Endothelial cell of umbilical vein (primary cell): ENCODE measurements around the gene DBF4. TPM values are rescaled to one million over a fixed set of nuclear protein-coding genes. Genes with fewer than 3 reads are reported as not detected.
"Not testable (repeated sequence)": the region's sequence is repeated elsewhere in the genome, so short reads cannot be mapped to it uniquely, and the experiment has no call there.

ENCODE experiments used
- BruUV-seq: library from RNA; stranded (reverse); fragments of 400-500 nt; replicated peaks from 2 replicates; lab custom pipeline; 2021; lab: Mats Ljungman, UMichigan
- CTCF ChIA-PET: fragments of 300-600, 350-600 bp; sonication (Branson Sonifier 250); formaldehyde crosslinking; loops from one replicate; lab custom pipeline; 2021; ENCODE audit warnings: antibody characterized with exemption, inconsistent platforms; lab: Charles Lee
- POLR2A ChIA-PET: fragments of 300-600, 350-600 bp; sonication (Branson Sonifier 250); formaldehyde crosslinking; loops from one replicate; lab custom pipeline; 2021; ENCODE audit warnings: antibody characterized with exemption, inconsistent platforms; lab: Charles Lee
- DNase-seq: peaks from one replicate; pipeline ENCODE4 v3.0.0-alpha.2; 2011; ENCODE audit warnings: low read depth, low spot score
- FAIRE-seq: peaks from 2 replicates; lab custom pipeline; 2011; peaks lifted over from hg19 to GRCh38; lab: Jason Lieb, UNC
- H2AFZ ChIP-seq: 2 replicates; pipeline ENCODE4 v1.6.0; 2012; ENCODE audit warnings: low read depth, low read length, control low read depth, inconsistent platforms
- H3K27ac ChIP-seq: 2 replicates; pipeline ENCODE4 v1.5.1; 2011; ENCODE audit warnings: low read depth, mild to moderate bottlenecking, control low read depth, low read length, moderate library complexity; ENCODE audit not compliant: insufficient read depth
- H3K27me3 ChIP-seq, 2 experiments: 2 replicates each; pipeline versions ENCODE4 v1.6.0 to v1.6.1; 2011; ENCODE audit warnings: low read length in 2 of 2, mixed read lengths in 1 of 2; ENCODE audit not compliant: control insufficient read depth in 2 of 2, insufficient read depth in 2 of 2
- H3K36me3 ChIP-seq, 2 experiments: 2 replicates in 1 of 2; 3 replicates in 1 of 2; pipeline ENCODE4 v1.5.1; 2011; ENCODE audit warnings: low read length in 2 of 2, mild to moderate bottlenecking in 1 of 2, moderate library complexity in 1 of 2; ENCODE audit not compliant: control insufficient read depth in 2 of 2, insufficient read depth in 2 of 2; ENCODE audit errors: extremely low read depth in 1 of 2
- H3K4me1 ChIP-seq: 3 replicates; pipeline ENCODE4 v1.5.1; 2011; ENCODE audit warnings: mild to moderate bottlenecking, low read length; ENCODE audit not compliant: control insufficient read depth, insufficient read depth; ENCODE audit errors: extremely low read depth
- H3K4me2 ChIP-seq: 2 replicates; pipeline ENCODE4 v1.6.1; 2011; ENCODE audit warnings: low read length, control low read depth, mixed read lengths; ENCODE audit not compliant: insufficient read depth
- H3K4me3 ChIP-seq, 3 experiments: fragments of 200-600 bp in 1 of 3; sonication (generic), shearing (Covaris generic) in 1 of 3; replicated peaks in 1 of 3; 2 replicates each; pipeline ENCODE4 v1.5.1; 2011 to 2016; ENCODE audit warnings: control low read depth in 3 of 3, low read length in 3 of 3, mild to moderate bottlenecking in 2 of 3, inconsistent platforms in 1 of 3, low read depth in 1 of 3, moderate library complexity in 1 of 3; ENCODE audit not compliant: insufficient read depth in 1 of 3
- H3K79me2 ChIP-seq: 2 replicates; pipeline ENCODE4 v1.6.0; 2012; ENCODE audit warnings: low read length, inconsistent platforms; ENCODE audit not compliant: control insufficient read depth, insufficient read depth
- H3K9ac ChIP-seq: replicated peaks from 2 replicates; pipeline ENCODE3; 2011; ENCODE audit warnings: low read length, control low read depth; ENCODE audit not compliant: insufficient read depth; ENCODE audit errors: extremely low read depth
- H3K9me1 ChIP-seq: replicated peaks from 3 replicates; pipeline ENCODE4 v1.6.0; 2011; ENCODE audit warnings: mild to moderate bottlenecking, low read length; ENCODE audit not compliant: control insufficient read depth, insufficient read depth; ENCODE audit errors: extremely low read depth
- H3K9me3 ChIP-seq: replicated peaks from 2 replicates; pipeline ENCODE4 v1.5.1; 2012; ENCODE audit warnings: low read length, inconsistent platforms; ENCODE audit not compliant: control insufficient read depth, insufficient read depth
- H4K20me1 ChIP-seq: replicated peaks from 2 replicates; pipeline ENCODE3; 2011; ENCODE audit warnings: mild to moderate bottlenecking, low read length; ENCODE audit not compliant: control insufficient read depth, insufficient read depth; ENCODE audit errors: extremely low read depth
- CTCF ChIP-seq, 2 donors: IDR thresholded peaks; 1 replicate in 1 of 2; 2 replicates in 1 of 2; pipeline ENCODE4 v1.5.1; 2011; ENCODE audit warnings: low read length in 2 of 2, mild to moderate bottlenecking in 2 of 2, moderate library complexity in 2 of 2, control low read depth in 1 of 2, inconsistent platforms in 1 of 2, low read depth in 1 of 2; ENCODE audit not compliant: insufficient read depth in 1 of 2; ENCODE audit errors: extremely low read depth in 1 of 2
- EZH2 ChIP-seq: IDR thresholded peaks from 2 replicates; pipeline ENCODE4 v1.6.1; 2012; ENCODE audit warnings: borderline replicate concordance, low read depth, mild to moderate bottlenecking, moderate library complexity, low read length, inconsistent platforms; ENCODE audit not compliant: severe bottlenecking
- FOS ChIP-seq: IDR thresholded peaks from 2 replicates; pipeline ENCODE4 v1.6.1; 2011; ENCODE audit warnings: mild to moderate bottlenecking, low read length, moderate library complexity, borderline replicate concordance; ENCODE audit not compliant: insufficient read depth
- GATA2 ChIP-seq: IDR thresholded peaks from 2 replicates; pipeline ENCODE4 v1.7.0; 2011; ENCODE audit warnings: low read depth, mild to moderate bottlenecking, moderate library complexity, mixed read lengths, low read length; ENCODE audit not compliant: insufficient read length, insufficient read depth
- JUN ChIP-seq: IDR thresholded peaks from 2 replicates; pipeline ENCODE4 v1.6.1; 2011; ENCODE audit warnings: borderline replicate concordance, low read depth; ENCODE audit not compliant: insufficient read length, insufficient read depth
- MAX ChIP-seq: IDR thresholded peaks from 2 replicates; pipeline ENCODE4 v1.6.1; 2011; ENCODE audit not compliant: insufficient read depth, insufficient read length
- MYC ChIP-seq: IDR thresholded peaks from one replicate; pipeline ENCODE4 v1.6.1; 2011; ENCODE audit warnings: mild to moderate bottlenecking, low read depth, low read length
- POLR2A ChIP-seq: IDR thresholded peaks from 2 replicates; pipeline ENCODE4 v1.6.1; 2012; ENCODE audit warnings: low read depth, mild to moderate bottlenecking, control low read depth, low read length
- POLR2AphosphoS5 ChIP-seq: IDR thresholded peaks from 2 replicates; pipeline ENCODE4 v1.6.1; 2012; ENCODE audit warnings: low read depth, mild to moderate bottlenecking, control low read depth, low read length, moderate library complexity; ENCODE audit not compliant: insufficient read depth
- dilution Hi-C: fragments of 300-500 bp; cut with MboI; formaldehyde crosslinking; loops from one replicate; pipeline ENCODE4 v1.15.0; 2019; ENCODE audit warnings: low sequenced_read_pairs; ENCODE audit not compliant: extremely low pct_ligation_motif_present
- intact Hi-C: fragments of 100-400 bp; cut with micrococcal nuclease; formaldehyde crosslinking; loops from one replicate; pipeline ENCODE4 v1.10.0; 2022
- polyA plus RNA-seq, 4 experiments: library from polyadenylated mRNA; depleted of rRNA in 3 of 4; stranded (reverse) in 3 of 4; unstranded in 1 of 4; fragments of >200 nt; gene quantifications; 2 replicates each; pipeline versions ENCODE4 v1.2.1 to v1.2.3, GENCODE V29; 2011 to 2012; ENCODE audit warnings: missing spikeins in 1 of 4
- total RNA-seq: library from RNA; stranded (reverse); gene quantifications from 2 replicates; pipeline ENCODE4 v1.2.3, GENCODE V29; 2021

Gene DBF4
- total and polyA plus RNA-seq, 2 donors (not counting 3 experiments of a cell fraction or from before 2014, with no cell fraction given): 3.7 to 39.7 TPM

- dilution Hi-C loops: no loop called here
- POLR2A ChIA-PET: no interaction called here
- no TSS peak for BruUV-seq
Observed at GRCh38 chr7:87872346-87872745, 3.9 kb upstream of the DBF4 start.

GRCh38 chr7:87873328-87873727 lies 3.0 kb upstream of the DBF4 start:
- H4K20me1 ChIP-seq, H2AFZ ChIP-seq, BruUV-seq, POLR2A ChIA-PET, CTCF ChIA-PET, intact Hi-C loops, H3K4me2 ChIP-seq, dilution Hi-C loops, H3K4me3 ChIP-seq, H3K9me3 ChIP-seq, H3K9ac ChIP-seq, H3K27ac ChIP-seq, FAIRE-seq, H3K27me3 ChIP-seq, H3K36me3 ChIP-seq, H3K9me1 ChIP-seq, DNase-seq: not testable (repeated sequence)
- Histone ChIP-seq H3K79me2 (peaks cover 59% of the 10 kb centered on the region), H3K4me1 (peaks cover 14% of the 10 kb centered on the region)

More at GRCh38 chr7:87872346-87872745, 3.9 kb upstream of the DBF4 start:
- H2AFZ ChIP-seq: no peak overlapping the region
- no peak for TF ChIP-seq MYC
- no peak for TF ChIP-seq MAX
- TF ChIP-seq CTCF (IDR thresholded peaks at IDR 0.05; ENCODE audit: extremely low read depth in 1 of 2, insufficient read depth in 1 of 2, low read depth in 1 of 2, low read length in 2 of 2): no peak
- no peak for TF ChIP-seq POLR2AphosphoS5
- no peak for TF ChIP-seq FOS
- TF ChIP-seq POLR2A: no peak
- TF ChIP-seq EZH2: no peak
- no peak for TF ChIP-seq JUN
- no peak for TF ChIP-seq GATA2
- DNase-seq (no peak), FAIRE-seq (no peak)
- H3K4me1 ChIP-seq: peaks cover 9% of the 10 kb centered on the region
- no peaks in the 10 kb centered on the region for H3K36me3 ChIP-seq
- no peaks in the 10 kb centered on the region for H3K27me3 ChIP-seq
- H3K9me3 ChIP-seq: no peaks in the 10 kb centered on the region
- no peaks in the 10 kb centered on the region for H4K20me1 ChIP-seq
- intact Hi-C loops: no loop called here
- peaks cover 49% of the 10 kb centered on the region for H3K79me2 ChIP-seq
- H3K27ac ChIP-seq: no peak overlapping the region
- H3K4me3 ChIP-seq: no peak overlapping the region
- H3K9me1 ChIP-seq: no peaks in the 10 kb centered on the region
- CTCF ChIA-PET: no interaction called here
- no peak overlapping the region for H3K4me2 ChIP-seq
- no peak overlapping the region for H3K9ac ChIP-seq
